CD14-positive monocyte (primary cell): Measurements from ENCODE around the gene FYB2. TPM values are rescaled to one million over a fixed set of nuclear protein-coding genes. Genes with fewer than 3 reads are reported as not detected.

Source experiments
- DNase-seq, 3 donors: peaks; one replicate each; pipeline ENCODE4 v3.0.0-alpha.2; 2011 to 2022
- H2AFZ ChIP-seq: 2 replicates; pipeline ENCODE4 v1.6.0; 2012; ENCODE audit warnings: mild to moderate bottlenecking, low read depth, low read length, inconsistent platforms; ENCODE audit not compliant: insufficient read depth, poor library complexity, severe bottlenecking
- H3K27ac ChIP-seq, 2 donors: 1 replicate in 1 of 2; 2 replicates in 1 of 2; pipeline ENCODE4 v1.5.1; 2012 to 2013; ENCODE audit warnings: low read length in 2 of 2, control low read depth in 1 of 2, inconsistent platforms in 1 of 2, low read depth in 1 of 2, mild to moderate bottlenecking in 1 of 2
- H3K27me3 ChIP-seq, 2 donors: one replicate each; pipeline versions ENCODE4 v1.6.0 to v1.6.1; 2011 to 2013; ENCODE audit warnings: low read length in 2 of 2; ENCODE audit not compliant: control insufficient read depth in 2 of 2, insufficient read depth in 2 of 2
- H3K36me3 ChIP-seq, 2 donors: replicated peaks in 1 of 2; 1 replicate in 1 of 2; 2 replicates in 1 of 2; pipeline versions ENCODE4 v1.5.1 to v1.6.1; 2012 to 2013; ENCODE audit warnings: low read length in 2 of 2, control low read depth in 1 of 2, inconsistent platforms in 1 of 2, mild to moderate bottlenecking in 1 of 2; ENCODE audit not compliant: insufficient read depth in 2 of 2, control insufficient read depth in 1 of 2
- H3K4me1 ChIP-seq, 2 donors: 1 replicate in 1 of 2; 2 replicates in 1 of 2; pipeline versions ENCODE4 v1.5.1 to v1.6.1; 2012 to 2013; ENCODE audit warnings: low read length in 2 of 2, control low read depth in 1 of 2, inconsistent platforms in 1 of 2, mild to moderate bottlenecking in 1 of 2, moderate library complexity in 1 of 2; ENCODE audit not compliant: insufficient read depth in 2 of 2, control insufficient read depth in 1 of 2
- H3K4me2 ChIP-seq: replicated peaks from 2 replicates; pipeline ENCODE3; 2012; ENCODE audit warnings: low read length, moderate library complexity, mild to moderate bottlenecking; ENCODE audit not compliant: poor library complexity, severe bottlenecking; ENCODE audit errors: extremely low read depth
- H3K4me3 ChIP-seq, 3 experiments: fragments of 200-600 bp in 1 of 3; sonication (generic) in 1 of 3; replicated peaks in 1 of 3; 1 replicate in 2 of 3; 2 replicates in 1 of 3; pipeline ENCODE4 v1.5.1; 2011 to 2013; ENCODE audit warnings: low read length in 3 of 3, mild to moderate bottlenecking in 3 of 3, control low read depth in 2 of 3, low read depth in 2 of 3, inconsistent platforms in 1 of 3, moderate library complexity in 1 of 3
- H3K79me2 ChIP-seq: 2 replicates; pipeline ENCODE4 v1.6.0; 2012; ENCODE audit warnings: mild to moderate bottlenecking, control low read depth, inconsistent platforms, low read length, moderate library complexity; ENCODE audit not compliant: insufficient read depth
- H3K9ac ChIP-seq: 2 replicates; pipeline ENCODE4 v1.6.0; 2017; ENCODE audit warnings: low read length, mild to moderate bottlenecking; ENCODE audit not compliant: insufficient read depth, poor library complexity, severe bottlenecking
- H3K9me3 ChIP-seq, 2 donors: replicated peaks in 1 of 2; 1 replicate in 1 of 2; 2 replicates in 1 of 2; pipeline versions ENCODE4 v1.5.1 to v1.6.1; 2012 to 2013; ENCODE audit warnings: low read length in 2 of 2, control low read depth in 1 of 2; ENCODE audit not compliant: control insufficient read depth in 1 of 2, insufficient read depth in 1 of 2
- H4K20me1 ChIP-seq: 2 replicates; pipeline ENCODE4 v1.6.0; 2012; ENCODE audit warnings: mild to moderate bottlenecking, low read length, control low read depth, moderate library complexity; ENCODE audit not compliant: insufficient read depth
- H3K27ac Mint-ChIP-seq, 7 donors: one replicate each; pipeline ENCODE4 v1.8.0; 2020; ENCODE audit warnings: mild to moderate bottlenecking in 7 of 7, mixed read lengths in 7 of 7, moderate library complexity in 6 of 7, inconsistent platforms in 2 of 7
- H3K27me3 Mint-ChIP-seq, 3 donors: one replicate each; pipeline ENCODE4 v1.8.0; 2021 to 2022; ENCODE audit warnings: low read depth in 3 of 3, mild to moderate bottlenecking in 3 of 3, mixed read lengths in 3 of 3, moderate library complexity in 3 of 3, inconsistent platforms in 1 of 3
- H3K36me3 Mint-ChIP-seq, 2 donors: one replicate each; pipeline ENCODE4 v1.8.0; 2020; ENCODE audit warnings: mixed read lengths in 2 of 2, inconsistent platforms in 1 of 2, mild to moderate bottlenecking in 1 of 2
- H3K4me1 Mint-ChIP-seq: one replicate; pipeline ENCODE4 v1.8.0; 2020; ENCODE audit warnings: mild to moderate bottlenecking, mixed read lengths
- H3K4me3 Mint-ChIP-seq, 2 donors: one replicate each; pipeline ENCODE4 v1.8.0; 2020; ENCODE audit warnings: mild to moderate bottlenecking in 2 of 2, mixed read lengths in 2 of 2, moderate library complexity in 1 of 2
- H3K9me3 Mint-ChIP-seq, 7 donors: one replicate each; pipeline ENCODE4 v1.8.0; 2020 to 2022; ENCODE audit warnings: mixed read lengths in 7 of 7, mild to moderate bottlenecking in 6 of 7, moderate library complexity in 6 of 7, inconsistent platforms in 2 of 7
- WGBS: methylation state at CpG from one replicate; pipeline ENCODE4 v1.1.5; 2013; ENCODE audit warnings: missing lambda C conversion rate; ENCODE audit not compliant: insufficient coverage; 5-methylcytosine and 5-hydroxymethylcytosine counted together
- intact Hi-C, 2 donors: fragments of 100-400 bp; cut with micrococcal nuclease; formaldehyde crosslinking; loops; one replicate each; pipeline versions ENCODE4 v1.15.0 to v1.15.1; 2023
- polyA plus RNA-seq, 3 donors: library from polyadenylated mRNA; depleted of rRNA in 1 of 3; unstranded in 2 of 3; stranded (reverse) in 1 of 3; fragments of 300-500 nt in 2 of 3; fragments of >200 nt in 1 of 3; fragmentation: Illumina TruSeq in 2 of 3; gene quantifications; 1 replicate in 2 of 3; 2 replicates in 1 of 3; pipeline ENCODE4 v1.2.3, GENCODE V29; 2012 to 2021
- TF ChIP-seq, protein P1 (sequence below): fragments of 200-600 bp; IDR thresholded peaks from one replicate; pipeline ENCODE4 v1.8.0; 2022; ENCODE audit warnings: antibody characterized with exemption, mild to moderate bottlenecking

FYB2 gene
- polyA plus RNA-seq, 3 donors, result not detected

DNA sequence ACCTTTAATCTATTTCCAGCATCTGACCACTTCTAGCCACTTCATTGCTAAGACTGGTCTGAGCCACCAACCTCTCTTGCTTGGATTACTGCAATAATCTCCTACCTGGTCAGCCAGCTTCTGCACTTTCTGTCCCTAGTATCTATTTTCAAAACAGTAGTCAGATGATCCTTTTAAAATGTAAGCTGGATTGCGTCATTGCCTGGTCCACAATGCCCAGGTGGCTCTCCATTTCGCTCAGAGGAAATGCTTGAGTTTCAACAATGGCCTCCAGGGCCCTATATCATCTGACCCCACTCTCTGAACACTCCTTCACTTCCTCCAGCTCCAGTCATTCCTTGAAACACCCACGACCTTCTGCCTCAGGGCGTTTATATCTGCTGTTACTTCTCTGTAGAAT is 2.3 kb downstream of the FYB2 start:
- H3K4me1 Mint-ChIP-seq, result no peaks in the 10 kb centered on the region
- Histone ChIP-seq H3K9ac (no peak overlapping the region), H3K27ac (no peak overlapping the region), H3K79me2 (no peaks in the 10 kb centered on the region), H3K36me3 (no peaks in the 10 kb centered on the region), H3K4me2 (no peak overlapping the region), H3K27me3 (no peaks in the 10 kb centered on the region), H3K4me3 (no peak overlapping the region), H2AFZ (no peak overlapping the region), H3K4me1 (no peaks in the 10 kb centered on the region), H4K20me1 (no peaks in the 10 kb centered on the region), H3K9me3 (no peaks in the 10 kb centered on the region)
- TF ChIP-seq, protein P1, sequence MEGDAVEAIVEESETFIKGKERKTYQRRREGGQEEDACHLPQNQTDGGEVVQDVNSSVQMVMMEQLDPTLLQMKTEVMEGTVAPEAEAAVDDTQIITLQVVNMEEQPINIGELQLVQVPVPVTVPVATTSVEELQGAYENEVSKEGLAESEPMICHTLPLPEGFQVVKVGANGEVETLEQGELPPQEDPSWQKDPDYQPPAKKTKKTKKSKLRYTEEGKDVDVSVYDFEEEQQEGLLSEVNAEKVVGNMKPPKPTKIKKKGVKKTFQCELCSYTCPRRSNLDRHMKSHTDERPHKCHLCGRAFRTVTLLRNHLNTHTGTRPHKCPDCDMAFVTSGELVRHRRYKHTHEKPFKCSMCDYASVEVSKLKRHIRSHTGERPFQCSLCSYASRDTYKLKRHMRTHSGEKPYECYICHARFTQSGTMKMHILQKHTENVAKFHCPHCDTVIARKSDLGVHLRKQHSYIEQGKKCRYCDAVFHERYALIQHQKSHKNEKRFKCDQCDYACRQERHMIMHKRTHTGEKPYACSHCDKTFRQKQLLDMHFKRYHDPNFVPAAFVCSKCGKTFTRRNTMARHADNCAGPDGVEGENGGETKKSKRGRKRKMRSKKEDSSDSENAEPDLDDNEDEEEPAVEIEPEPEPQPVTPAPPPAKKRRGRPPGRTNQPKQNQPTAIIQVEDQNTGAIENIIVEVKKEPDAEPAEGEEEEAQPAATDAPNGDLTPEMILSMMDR, result no peak
- H3K4me3 Mint-ChIP-seq, result no peak overlapping the region
- peaks cover 0 to 6% (median 0%) of the 10 kb centered on the region in 7 donors for H3K9me3 Mint-ChIP-seq
- intact Hi-C loops, result no loop called here
- H3K27ac Mint-ChIP-seq, result no peak overlapping the region
- WGBS, result 85% methylated on average over 2 of the region's 4 CpGs
- H3K27me3 Mint-ChIP-seq, result peaks cover 0 to 4% (median 0%) of the 10 kb centered on the region in 3 donors
- DNase-seq, result no peak
- H3K36me3 Mint-ChIP-seq, result no peaks in the 10 kb centered on the region

DNA sequence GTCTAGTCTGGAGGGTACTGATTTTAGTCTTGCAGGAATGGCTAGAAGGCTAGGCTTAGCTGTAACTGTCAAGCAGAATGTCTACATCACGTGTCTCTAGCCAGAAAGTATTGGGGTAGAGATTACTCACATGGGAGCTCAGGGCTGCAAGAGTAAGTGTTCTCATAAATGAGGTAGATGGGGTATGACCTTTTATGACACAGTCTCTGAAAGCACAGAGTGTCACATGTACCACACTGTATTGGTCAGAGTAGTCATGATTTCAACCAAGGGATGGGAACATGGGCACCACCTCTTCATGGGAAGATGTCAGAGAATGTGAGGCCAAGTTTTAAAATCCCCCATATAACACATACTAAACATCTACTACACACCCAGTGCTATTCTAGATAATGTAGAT is 2.9 kb downstream of the FYB2 start:
- H3K4me3 Mint-ChIP-seq, result no peak overlapping the region
- Histone ChIP-seq H3K4me1 (no peaks in the 10 kb centered on the region), H3K36me3 (no peaks in the 10 kb centered on the region), H3K27ac (no peak overlapping the region), H3K4me2 (no peak overlapping the region), H3K27me3 (no peaks in the 10 kb centered on the region), H3K79me2 (no peaks in the 10 kb centered on the region), H3K9ac (no peak overlapping the region), H4K20me1 (no peaks in the 10 kb centered on the region), H3K4me3 (no peak overlapping the region), H3K9me3 (no peaks in the 10 kb centered on the region), H2AFZ (no peak overlapping the region)
- H3K27me3 Mint-ChIP-seq, result peaks cover 0 to 5% (median 0%) of the 10 kb centered on the region in 3 donors
- H3K27ac Mint-ChIP-seq, result no peak overlapping the region
- no peak for DNase-seq
- no peaks in the 10 kb centered on the region for H3K4me1 Mint-ChIP-seq
- TF ChIP-seq, protein P1, result no peak
- no peaks in the 10 kb centered on the region for H3K36me3 Mint-ChIP-seq
- intact Hi-C loops, result no loop called here
- WGBS, result 100% methylated on average over 1 of the region's 1 CpG
- peaks cover 0 to 6% (median 0%) of the 10 kb centered on the region in 7 donors for H3K9me3 Mint-ChIP-seq
